ENCODE data around the gene SLC47A2. TPM values are rescaled to one million over a fixed set of nuclear protein-coding genes. Genes with fewer than 3 reads are reported as not detected.

SLC47A2 gene
- polyA plus RNA-seq, 1 donor from 2014 or later, result not detected

DNA sequence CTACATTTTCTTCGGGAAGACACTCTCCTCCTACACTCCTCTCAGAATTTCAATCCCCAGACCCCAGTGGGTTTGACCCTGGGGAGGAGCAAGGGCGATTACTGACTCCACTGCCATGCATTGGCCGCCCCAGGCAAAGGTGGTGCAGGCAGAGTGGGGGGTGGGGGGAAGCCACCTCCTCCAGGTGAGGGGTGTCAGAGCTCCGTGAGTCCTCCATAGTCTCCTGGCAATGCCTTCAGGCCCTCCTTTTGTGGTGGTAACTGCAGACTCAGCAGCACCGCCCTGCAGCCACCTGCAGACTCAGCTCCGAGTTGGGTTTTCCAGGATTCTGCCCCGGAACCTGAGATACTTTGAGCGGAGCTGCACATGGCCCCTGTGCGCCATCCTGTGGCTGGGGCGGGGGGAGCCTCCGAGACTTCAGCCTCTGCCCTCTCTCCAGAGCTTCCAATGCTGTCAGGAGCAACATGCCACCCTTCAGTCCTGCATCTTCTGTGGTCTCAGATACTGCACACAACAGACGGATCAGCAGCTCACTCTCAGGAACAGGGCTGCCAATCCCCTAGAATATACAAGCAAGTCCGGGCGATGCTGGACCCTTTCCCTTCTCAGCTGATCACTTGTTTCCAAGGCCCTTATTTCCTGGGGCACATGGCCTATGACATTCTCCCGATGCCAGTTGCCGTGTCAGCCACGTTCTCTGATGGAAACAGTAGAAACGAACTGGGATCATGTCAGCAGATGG is 2.4 kb upstream of the SLC47A2 start:
- no peak overlapping the region for H2AFZ ChIP-seq (ENCODE audit: low read depth, low read length)
- H3K27ac ChIP-seq (ENCODE audit: low read length), result no peak overlapping the region
- H3K27me3 ChIP-seq (ENCODE audit: insufficient read depth, low read depth, low read length), result no peaks in the 10 kb centered on the region
- H3F3A ChIP-seq (ENCODE audit: insufficient read depth, low read length, poor library complexity, severe bottlenecking), result no peaks in the 10 kb centered on the region
- H3K79me2 ChIP-seq (replicated peaks; ENCODE audit: insufficient read depth, low read length), result no peaks in the 10 kb centered on the region
- no peaks in the 10 kb centered on the region for H3K9me3 ChIP-seq (ENCODE audit: low read length)
- TF ChIP-seq RAD21 (conservative IDR thresholded peaks at IDR 0.05) (no peak), SMC3 (conservative IDR thresholded peaks at IDR 0.05; ENCODE audit: poor library complexity) (no peak), EP300 (conservative IDR thresholded peaks at IDR 0.05; ENCODE audit: poor library complexity, severe bottlenecking) (no peak), POLR2AphosphoS5 (IDR thresholded peaks at IDR 0.05) (no peak), EZH2 (IDR thresholded peaks at IDR 0.05; ENCODE audit: borderline replicate concordance, insufficient read depth, low read length, poor library complexity, severe bottlenecking) (no peak), MXI1 (conservative IDR thresholded peaks at IDR 0.05; ENCODE audit: poor library complexity, severe bottlenecking) (no peak), TAF1 (IDR thresholded peaks at IDR 0.05; ENCODE audit: low read depth) (no peak)
- TF ChIP-seq, protein P1, sequence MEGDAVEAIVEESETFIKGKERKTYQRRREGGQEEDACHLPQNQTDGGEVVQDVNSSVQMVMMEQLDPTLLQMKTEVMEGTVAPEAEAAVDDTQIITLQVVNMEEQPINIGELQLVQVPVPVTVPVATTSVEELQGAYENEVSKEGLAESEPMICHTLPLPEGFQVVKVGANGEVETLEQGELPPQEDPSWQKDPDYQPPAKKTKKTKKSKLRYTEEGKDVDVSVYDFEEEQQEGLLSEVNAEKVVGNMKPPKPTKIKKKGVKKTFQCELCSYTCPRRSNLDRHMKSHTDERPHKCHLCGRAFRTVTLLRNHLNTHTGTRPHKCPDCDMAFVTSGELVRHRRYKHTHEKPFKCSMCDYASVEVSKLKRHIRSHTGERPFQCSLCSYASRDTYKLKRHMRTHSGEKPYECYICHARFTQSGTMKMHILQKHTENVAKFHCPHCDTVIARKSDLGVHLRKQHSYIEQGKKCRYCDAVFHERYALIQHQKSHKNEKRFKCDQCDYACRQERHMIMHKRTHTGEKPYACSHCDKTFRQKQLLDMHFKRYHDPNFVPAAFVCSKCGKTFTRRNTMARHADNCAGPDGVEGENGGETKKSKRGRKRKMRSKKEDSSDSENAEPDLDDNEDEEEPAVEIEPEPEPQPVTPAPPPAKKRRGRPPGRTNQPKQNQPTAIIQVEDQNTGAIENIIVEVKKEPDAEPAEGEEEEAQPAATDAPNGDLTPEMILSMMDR (IDR thresholded peaks at IDR 0.05; ENCODE audit: poor library complexity, severe bottlenecking), result no peak
- TF ChIP-seq, protein P2, sequence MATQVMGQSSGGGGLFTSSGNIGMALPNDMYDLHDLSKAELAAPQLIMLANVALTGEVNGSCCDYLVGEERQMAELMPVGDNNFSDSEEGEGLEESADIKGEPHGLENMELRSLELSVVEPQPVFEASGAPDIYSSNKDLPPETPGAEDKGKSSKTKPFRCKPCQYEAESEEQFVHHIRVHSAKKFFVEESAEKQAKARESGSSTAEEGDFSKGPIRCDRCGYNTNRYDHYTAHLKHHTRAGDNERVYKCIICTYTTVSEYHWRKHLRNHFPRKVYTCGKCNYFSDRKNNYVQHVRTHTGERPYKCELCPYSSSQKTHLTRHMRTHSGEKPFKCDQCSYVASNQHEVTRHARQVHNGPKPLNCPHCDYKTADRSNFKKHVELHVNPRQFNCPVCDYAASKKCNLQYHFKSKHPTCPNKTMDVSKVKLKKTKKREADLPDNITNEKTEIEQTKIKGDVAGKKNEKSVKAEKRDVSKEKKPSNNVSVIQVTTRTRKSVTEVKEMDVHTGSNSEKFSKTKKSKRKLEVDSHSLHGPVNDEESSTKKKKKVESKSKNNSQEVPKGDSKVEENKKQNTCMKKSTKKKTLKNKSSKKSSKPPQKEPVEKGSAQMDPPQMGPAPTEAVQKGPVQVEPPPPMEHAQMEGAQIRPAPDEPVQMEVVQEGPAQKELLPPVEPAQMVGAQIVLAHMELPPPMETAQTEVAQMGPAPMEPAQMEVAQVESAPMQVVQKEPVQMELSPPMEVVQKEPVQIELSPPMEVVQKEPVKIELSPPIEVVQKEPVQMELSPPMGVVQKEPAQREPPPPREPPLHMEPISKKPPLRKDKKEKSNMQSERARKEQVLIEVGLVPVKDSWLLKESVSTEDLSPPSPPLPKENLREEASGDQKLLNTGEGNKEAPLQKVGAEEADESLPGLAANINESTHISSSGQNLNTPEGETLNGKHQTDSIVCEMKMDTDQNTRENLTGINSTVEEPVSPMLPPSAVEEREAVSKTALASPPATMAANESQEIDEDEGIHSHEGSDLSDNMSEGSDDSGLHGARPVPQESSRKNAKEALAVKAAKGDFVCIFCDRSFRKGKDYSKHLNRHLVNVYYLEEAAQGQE (IDR thresholded peaks at IDR 0.05; ENCODE audit: borderline replicate concordance), result no peak
- H3K9me2 ChIP-seq (ENCODE audit: insufficient read depth, low read length), result no peaks in the 10 kb centered on the region
- H3K4me2 ChIP-seq (ENCODE audit: low read length), result no peak overlapping the region
- no peak overlapping the region for H3K4me3 ChIP-seq (ENCODE audit: low read length)
- no peak overlapping the region for H3K9ac ChIP-seq (ENCODE audit: low read length)
- H3K36me3 ChIP-seq (ENCODE audit: insufficient read depth, low read length), result no peaks in the 10 kb centered on the region
- H4K20me1 ChIP-seq (ENCODE audit: insufficient read depth), result no peaks in the 10 kb centered on the region

DNA sequence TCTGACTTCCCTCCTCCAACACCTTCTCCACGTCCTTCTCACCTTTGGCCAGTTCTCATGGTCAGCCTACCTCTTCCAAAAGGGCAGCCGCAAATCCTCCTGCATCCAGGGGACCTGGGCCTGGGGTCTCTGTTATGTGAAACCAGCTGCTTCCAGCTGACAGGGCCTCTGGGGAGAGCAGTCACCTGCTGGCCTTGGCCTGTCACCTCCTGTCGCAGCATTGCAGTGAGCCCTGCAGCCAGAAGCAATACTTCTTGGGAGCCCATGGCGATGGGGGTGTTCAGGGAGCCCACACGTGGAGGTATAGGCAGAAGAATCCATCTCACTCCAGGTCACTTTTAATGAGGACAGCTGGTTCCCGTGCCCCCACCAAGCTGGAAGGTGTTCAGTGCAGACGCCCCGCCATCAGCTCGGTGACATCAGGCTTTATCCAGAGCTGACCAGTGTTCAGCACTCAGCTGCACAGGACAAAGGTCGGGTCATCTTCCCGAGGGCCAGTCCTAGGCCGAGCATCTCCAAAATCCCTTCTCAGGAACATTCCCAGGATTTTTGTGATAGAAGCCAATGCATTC is 1.7 kb upstream of the SLC47A2 start:
- Histone ChIP-seq H3K4me3 (ENCODE audit: low read length) (no peak overlapping the region), H3K9me2 (ENCODE audit: insufficient read depth, low read length) (no peaks in the 10 kb centered on the region), H3K9me3 (ENCODE audit: low read length) (no peaks in the 10 kb centered on the region), H3K27ac (ENCODE audit: low read length) (no peak overlapping the region), H3K27me3 (ENCODE audit: insufficient read depth, low read depth, low read length) (no peaks in the 10 kb centered on the region), H3K9ac (ENCODE audit: low read length) (no peak overlapping the region), H3F3A (ENCODE audit: insufficient read depth, low read length, poor library complexity, severe bottlenecking) (no peaks in the 10 kb centered on the region), H4K20me1 (ENCODE audit: insufficient read depth) (no peaks in the 10 kb centered on the region), H2AFZ (ENCODE audit: low read depth, low read length) (no peak overlapping the region), H3K4me2 (ENCODE audit: low read length) (no peak overlapping the region), H3K79me2 (replicated peaks; ENCODE audit: insufficient read depth, low read length) (no peaks in the 10 kb centered on the region), H3K36me3 (ENCODE audit: insufficient read depth, low read length) (no peaks in the 10 kb centered on the region)
- TF ChIP-seq TAF1 (IDR thresholded peaks at IDR 0.05; ENCODE audit: low read depth) (no peak), EP300 (conservative IDR thresholded peaks at IDR 0.05; ENCODE audit: poor library complexity, severe bottlenecking) (no peak), RAD21 (conservative IDR thresholded peaks at IDR 0.05) (no peak), SMC3 (conservative IDR thresholded peaks at IDR 0.05; ENCODE audit: poor library complexity) (no peak), POLR2AphosphoS5 (IDR thresholded peaks at IDR 0.05) (no peak), MXI1 (conservative IDR thresholded peaks at IDR 0.05; ENCODE audit: poor library complexity, severe bottlenecking) (no peak), EZH2 (IDR thresholded peaks at IDR 0.05; ENCODE audit: borderline replicate concordance, insufficient read depth, low read length, poor library complexity, severe bottlenecking) (no peak)
- TF ChIP-seq, protein P2 (IDR thresholded peaks at IDR 0.05; ENCODE audit: borderline replicate concordance), result no peak
- TF ChIP-seq, protein P1 (IDR thresholded peaks at IDR 0.05; ENCODE audit: poor library complexity, severe bottlenecking), result no peak
